ENCODE measurements around the gene CFAP91. TPM values are rescaled to one million over a fixed set of nuclear protein-coding genes. Genes with fewer than 3 reads are reported as not detected.
"Not testable (repeated sequence)": the region's sequence is repeated elsewhere in the genome, so short reads cannot be mapped to it uniquely, and the experiment has no call there.

Gene CFAP91
- total and polyA plus RNA-seq, 2 experiments from 2014 or later = 2.4 to 3.7 TPM

- no peak for TF ChIP-seq REST (IDR thresholded peaks at IDR 0.05; ENCODE audit: unreplicated experiment)
- 0 out of 4 replicates have a peak, but pooled peaks of 1 of the 2 experiments have one; percentile 2 for TF ChIP-seq CTCF (conservative IDR thresholded peaks at IDR 0.05; ENCODE audit: low read depth in 2 of 2)
- TF ChIP-seq POLR2AphosphoS5 (IDR thresholded peaks at IDR 0.05; ENCODE audit: low read depth) = peak; percentile 63
- no peak for TF ChIP-seq NANOG (IDR thresholded peaks at IDR 0.05; ENCODE audit: borderline replicate concordance)
- peak; percentile 45; the same call in 1 of the 2 replicates for TF ChIP-seq ETS1 (IDR thresholded peaks at IDR 0.05)
These were observed 25.8 kb upstream of the CFAP91 start, which contains the start of gene COX17 (continued) for GRCh38 chr3:119676771-119677640.

- Histone ChIP-seq H3K4me1 (ENCODE audit: insufficient read depth) (peaks cover 6% of the 10 kb centered on the region; the same call in 1 of the 2 replicates), H3K4me2 (peak overlapping the region; percentile 70), H3K27ac (ENCODE audit: low read depth) (peak overlapping the region; percentile 82), H3K4me3 (peak overlapping the region; percentile 75), H2AFZ (peak overlapping the region; percentile 1; the same call in 1 of the 2 replicates), H4K20me1 (replicated peaks; ENCODE audit: insufficient read depth) (no peaks in the 10 kb centered on the region), H3K27me3 (ENCODE audit: insufficient read depth) (no peaks in the 10 kb centered on the region), H3K36me3 (ENCODE audit: insufficient read depth) (peaks cover 14% of the 10 kb centered on the region), H3K9me2 (ENCODE audit: insufficient read depth) (no peaks in the 10 kb centered on the region), H3K79me2 (replicated peaks; ENCODE audit: insufficient read depth) (peaks cover 17% of the 10 kb centered on the region), H3F3A (replicated peaks; ENCODE audit: low read depth) (no peaks in the 10 kb centered on the region)
- Mint-ChIP-seq H3K4me3 (peak overlapping the region; percentile 94), H3K36me3 (ENCODE audit: low read depth) (peaks cover 27% of the 10 kb centered on the region), H3K27me3 (ENCODE audit: insufficient read depth, low read depth, poor library complexity) (peaks cover 8% of the 10 kb centered on the region), H3K4me1 (peaks cover 15% of the 10 kb centered on the region; the same call in 1 of the 3 replicates), H3K9me3 (no peaks in the 10 kb centered on the region), H3K27ac (peak overlapping the region; percentile 97)
- TF ChIP-seq EZH2phosphoT487 (IDR thresholded peaks at IDR 0.05; ENCODE audit: unreplicated experiment) = no peak
- peak; percentile 19 for ATAC-seq
- DNase-seq (ENCODE audit: low spot score) = no peak
These were observed 25.2 kb upstream of the CFAP91 start for GRCh38 chr3:119677641-119677934.

GRCh38 chr3:119678209-119678608 lies 24.6 kb upstream of the CFAP91 start:
- peaks cover 17% of the 10 kb centered on the region for H3K79me2 ChIP-seq (replicated peaks; ENCODE audit: insufficient read depth)
- not testable (repeated sequence) for H3K4me3 ChIP-seq; H3K9me3 Mint-ChIP-seq; H3F3A ChIP-seq (replicated peaks; ENCODE audit: low read depth); H3K9me2 ChIP-seq (ENCODE audit: insufficient read depth); ATAC-seq; DNase-seq (ENCODE audit: low spot score); H3K4me3 Mint-ChIP-seq; H3K27me3 Mint-ChIP-seq (ENCODE audit: insufficient read depth, low read depth, poor library complexity); H2AFZ ChIP-seq; H3K36me3 ChIP-seq (ENCODE audit: insufficient read depth); H3K4me1 ChIP-seq (ENCODE audit: insufficient read depth); H3K27ac Mint-ChIP-seq; H3K4me2 ChIP-seq; H3K27ac ChIP-seq (ENCODE audit: low read depth); H3K27me3 ChIP-seq (ENCODE audit: insufficient read depth); H4K20me1 ChIP-seq (replicated peaks; ENCODE audit: insufficient read depth)
- peaks cover 15% of the 10 kb centered on the region; the same call in 1 of the 3 replicates for H3K4me1 Mint-ChIP-seq
- H3K36me3 Mint-ChIP-seq (ENCODE audit: low read depth) = peaks cover 21% of the 10 kb centered on the region

Data from GM23338 (cell line).